AG10803 (cell line): Measurements from ENCODE around the gene MRPS34.
A peak's percentile ranks its signal among the peaks of the same experiment; 100 is the strongest.
"Not testable (repeated sequence)": the region's sequence is repeated elsewhere in the genome, so short reads cannot be mapped to it uniquely, and the experiment has no call there.

Experiments used
- DNase-seq: peaks from one replicate; pipeline ENCODE4 v3.0.0; 2010; ENCODE audit warnings: low read depth
- H3K4me3 ChIP-seq: 2 replicates; pipeline ENCODE4 v1.5.1; 2011; ENCODE audit warnings: mild to moderate bottlenecking, low read length, control low read depth
- TF ChIP-seq, protein P1 (sequence below): conservative IDR thresholded peaks from 2 replicates; pipeline ENCODE4 v1.5.1; 2011; ENCODE audit warnings: mild to moderate bottlenecking, low read length, control low read depth, inconsistent platforms

Gene MRPS34

DNA sequence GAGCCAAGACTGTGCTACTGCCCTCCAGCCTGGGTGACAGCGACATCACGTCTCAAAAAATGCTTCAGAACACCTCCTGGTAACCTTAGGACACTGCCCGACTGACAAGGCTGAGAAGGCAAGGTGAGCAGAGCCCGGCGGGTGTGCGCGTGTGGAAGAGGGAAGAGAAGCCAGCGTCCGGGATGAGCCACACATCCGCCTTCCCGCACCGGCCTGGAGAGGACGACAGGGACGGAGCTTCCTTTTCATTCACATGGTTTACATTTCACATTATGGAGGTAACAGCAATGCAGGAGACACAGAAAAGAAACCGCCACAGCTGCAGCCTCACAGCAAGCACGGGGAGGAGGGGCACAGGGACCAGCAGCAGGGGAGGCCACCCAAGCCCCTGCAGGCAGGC, 37.2 kb upstream of the MRPS34 start:
- DNase-seq = no peak
- TF ChIP-seq, protein P1, sequence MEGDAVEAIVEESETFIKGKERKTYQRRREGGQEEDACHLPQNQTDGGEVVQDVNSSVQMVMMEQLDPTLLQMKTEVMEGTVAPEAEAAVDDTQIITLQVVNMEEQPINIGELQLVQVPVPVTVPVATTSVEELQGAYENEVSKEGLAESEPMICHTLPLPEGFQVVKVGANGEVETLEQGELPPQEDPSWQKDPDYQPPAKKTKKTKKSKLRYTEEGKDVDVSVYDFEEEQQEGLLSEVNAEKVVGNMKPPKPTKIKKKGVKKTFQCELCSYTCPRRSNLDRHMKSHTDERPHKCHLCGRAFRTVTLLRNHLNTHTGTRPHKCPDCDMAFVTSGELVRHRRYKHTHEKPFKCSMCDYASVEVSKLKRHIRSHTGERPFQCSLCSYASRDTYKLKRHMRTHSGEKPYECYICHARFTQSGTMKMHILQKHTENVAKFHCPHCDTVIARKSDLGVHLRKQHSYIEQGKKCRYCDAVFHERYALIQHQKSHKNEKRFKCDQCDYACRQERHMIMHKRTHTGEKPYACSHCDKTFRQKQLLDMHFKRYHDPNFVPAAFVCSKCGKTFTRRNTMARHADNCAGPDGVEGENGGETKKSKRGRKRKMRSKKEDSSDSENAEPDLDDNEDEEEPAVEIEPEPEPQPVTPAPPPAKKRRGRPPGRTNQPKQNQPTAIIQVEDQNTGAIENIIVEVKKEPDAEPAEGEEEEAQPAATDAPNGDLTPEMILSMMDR = no peak
- H3K4me3 ChIP-seq = no peak overlapping the region

DNA sequence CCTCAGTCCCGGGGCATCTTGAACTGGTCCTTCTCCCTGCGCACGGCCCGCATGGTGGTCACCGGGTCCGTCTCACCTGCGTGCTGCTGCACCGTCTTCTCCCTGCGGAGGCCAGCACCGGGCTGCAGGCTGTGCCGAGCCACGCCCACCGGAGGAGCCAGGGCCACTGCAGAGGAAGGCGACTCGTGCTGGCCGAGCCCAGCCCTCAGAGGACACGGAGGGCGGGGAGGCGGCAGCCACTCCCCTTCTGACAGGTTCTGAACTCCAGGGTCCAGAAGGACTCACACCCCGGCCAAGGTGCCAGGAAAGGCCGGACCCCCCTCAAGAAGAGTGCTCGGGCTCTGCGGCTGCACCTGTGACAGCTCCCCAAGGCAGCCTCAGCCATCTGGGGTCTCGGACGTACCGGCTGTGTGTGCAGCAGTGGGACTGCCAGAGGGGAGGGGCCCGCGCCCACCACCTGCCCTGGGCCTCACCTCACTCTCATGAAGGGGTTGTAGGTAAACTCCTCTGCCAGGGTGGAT, 36.4 kb upstream of the MRPS34 start:
- no peak overlapping the region for H3K4me3 ChIP-seq
- TF ChIP-seq, protein P1 = no peak
- DNase-seq = no peak

- H3K4me3 ChIP-seq = no peak overlapping the region
- TF ChIP-seq, protein P1 = no peak
- no peak for DNase-seq
Observed at GRCh38 chr16:1808691-1809090, 35.8 kb upstream of the MRPS34 start.

DNA sequence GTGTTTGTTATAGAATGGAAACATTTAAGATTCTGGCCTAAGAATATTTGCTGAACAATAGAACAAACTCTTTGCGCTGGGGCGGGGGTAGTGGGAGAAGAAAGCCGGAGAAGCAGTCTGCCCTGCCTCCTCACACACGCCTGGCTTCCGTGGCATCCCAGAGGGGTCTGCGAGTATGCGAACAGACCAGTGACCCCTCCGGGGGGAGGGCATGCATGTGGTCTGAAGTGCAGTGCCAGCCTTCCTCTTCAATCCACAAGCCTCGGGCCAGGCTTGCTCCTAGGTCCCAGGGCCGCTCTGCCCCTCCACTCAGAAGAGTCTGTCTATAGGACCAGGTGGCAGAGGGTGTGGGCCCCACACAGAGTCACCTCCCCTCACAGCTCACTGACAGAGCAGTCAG, 34.7 kb upstream of the MRPS34 start:
- no peak overlapping the region for H3K4me3 ChIP-seq
- TF ChIP-seq, protein P1 = no peak
- DNase-seq = no peak

GRCh38 chr16:1800701-1801100, 27.8 kb upstream of the MRPS34 start:
- no peak overlapping the region for H3K4me3 ChIP-seq
- peak; percentile 73 for DNase-seq
- TF ChIP-seq, protein P1 = no peak

GRCh38 chr16:1799263-1799662, 26.3 kb upstream of the MRPS34 start:
- DNase-seq, H3K4me3 ChIP-seq: not testable (repeated sequence)

DNA sequence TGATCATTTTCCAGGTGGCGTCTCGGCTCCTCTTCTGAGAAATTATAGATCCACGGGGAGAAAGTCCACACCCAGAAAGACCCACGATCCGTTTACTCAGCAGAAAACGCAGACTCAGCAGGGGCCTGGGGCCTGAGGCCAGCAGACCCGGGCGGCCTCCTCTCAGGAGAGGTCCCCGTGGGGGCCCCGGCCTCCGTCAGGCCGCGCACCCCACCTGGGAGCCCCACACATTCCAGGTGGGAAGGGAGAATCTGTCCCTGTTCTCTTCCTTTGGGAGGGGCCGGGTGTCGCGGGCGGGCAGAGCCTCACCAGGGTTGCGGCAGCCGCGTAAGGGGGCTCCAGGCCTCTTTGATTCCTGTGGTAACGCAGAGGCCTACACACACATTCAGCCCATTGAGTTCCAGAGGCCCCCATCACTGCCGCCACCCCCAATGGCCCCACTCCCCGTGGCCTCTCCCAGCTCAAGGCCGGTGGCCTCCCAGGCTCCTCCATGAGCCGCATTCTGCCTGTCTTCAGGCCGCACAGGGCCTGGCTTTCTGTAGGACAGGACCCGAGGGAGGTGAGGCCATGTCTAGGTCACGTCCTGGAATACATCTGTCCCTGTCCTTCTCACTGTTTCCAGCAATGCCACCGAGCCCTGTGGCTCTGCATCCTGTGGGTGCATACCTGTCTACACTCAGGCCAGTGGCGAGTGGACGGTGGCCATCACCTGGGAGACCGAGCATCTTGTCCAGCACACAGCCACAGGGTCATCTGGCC, 22.2 kb upstream of the MRPS34 start:
- DNase-seq = no peak

More for the DNA sequence above, 22.2 kb upstream of the MRPS34 start:
- no peak overlapping the region for H3K4me3 ChIP-seq
- TF ChIP-seq, protein P1 = no peak
